Esophagus muscularis mucosa (tissue), 4 donors: ENCODE data around the gene SLC9A8. TPM values are rescaled to one million over a fixed set of nuclear protein-coding genes. Genes with fewer than 3 reads are reported as not detected.

Experiments used
- DNase-seq: peaks from one replicate; pipeline ENCODE4 v3.0.0-alpha.2; 2017; ENCODE audit errors: extremely low spot score
- H3K27ac ChIP-seq, 4 donors: fragments of 200-600 bp; sonication (generic); replicated peaks in 1 of 4; 1 replicate in 3 of 4; 2 replicates in 1 of 4; pipeline ENCODE4 v1.5.1; 2016 to 2019; ENCODE audit warnings: mild to moderate bottlenecking in 1 of 4
- H3K27me3 ChIP-seq, 4 donors: fragments of 200-600 bp; sonication (generic); one replicate each; pipeline versions ENCODE4 v1.5.1 to v1.6.0; 2016 to 2019
- H3K36me3 ChIP-seq, 4 donors: fragments of 200-600 bp; sonication (generic); one replicate each; pipeline ENCODE4 v1.5.1; 2016 to 2019
- H3K4me1 ChIP-seq, 4 donors: fragments of 200-600 bp; sonication (generic); one replicate each; pipeline ENCODE4 v1.5.1; 2016 to 2019
- H3K4me3 ChIP-seq, 4 donors: fragments of 200-600 bp; sonication (generic); 1 replicate in 2 of 4; 2 replicates in 2 of 4; pipeline ENCODE4 v1.5.1; 2016 to 2019; ENCODE audit warnings: mild to moderate bottlenecking in 4 of 4, moderate library complexity in 1 of 4
- H3K9me3 ChIP-seq, 4 donors: fragments of 200-600 bp; sonication (generic); 1 replicate in 3 of 4; 2 replicates in 1 of 4; pipeline ENCODE4 v1.5.1; 2016 to 2019
- EP300 ChIP-seq: sonication (generic); formaldehyde crosslinking; IDR thresholded peaks from one replicate; pipeline ENCODE4 v1.6.1; 2017; ENCODE audit warnings: antibody characterized with exemption
- POLR2A ChIP-seq: fragments of 450-650 bp; IDR thresholded peaks from one replicate; pipeline ENCODE4 v1.6.1; 2017; ENCODE audit warnings: antibody characterized with exemption, moderate library complexity, mild to moderate bottlenecking, low read depth
- POLR2AphosphoS5 ChIP-seq, 2 donors: sonication (generic); formaldehyde crosslinking; IDR thresholded peaks; one replicate each; pipeline ENCODE4 v1.6.1; 2017; ENCODE audit warnings: antibody characterized with exemption in 2 of 2
- WGBS: methylation state at CpG from one replicate; pipeline ENCODE4 v1.1.5; 2018; 5-methylcytosine and 5-hydroxymethylcytosine counted together
- intact Hi-C: fragments of 100-400 bp; cut with DNase I; formaldehyde crosslinking; loops from one replicate; pipeline ENCODE4 v1.15.1; 2023
- total RNA-seq, 4 donors: library from RNA; depleted of rRNA; stranded (reverse); fragments of >200 nt; gene quantifications; one replicate each; pipeline versions ENCODE4 v1.1.0 to v1.2.1, GENCODE V29; 2016
- TF ChIP-seq, protein P1 (sequence below), 3 experiments: fragments of 200-600 bp in 2 of 3; fragments of 450-650 bp in 1 of 3; sonication (generic) in 2 of 3; IDR thresholded peaks; one replicate each; pipeline ENCODE4 v1.5.1; 2017 to 2019; ENCODE audit warnings: antibody characterized with exemption in 3 of 3, mild to moderate bottlenecking in 2 of 3, moderate library complexity in 1 of 3

The SLC9A8 gene
- total RNA-seq, 4 donors from 2014 or later = 7.5 to 9.0 (median 7.5) TPM

DNA sequence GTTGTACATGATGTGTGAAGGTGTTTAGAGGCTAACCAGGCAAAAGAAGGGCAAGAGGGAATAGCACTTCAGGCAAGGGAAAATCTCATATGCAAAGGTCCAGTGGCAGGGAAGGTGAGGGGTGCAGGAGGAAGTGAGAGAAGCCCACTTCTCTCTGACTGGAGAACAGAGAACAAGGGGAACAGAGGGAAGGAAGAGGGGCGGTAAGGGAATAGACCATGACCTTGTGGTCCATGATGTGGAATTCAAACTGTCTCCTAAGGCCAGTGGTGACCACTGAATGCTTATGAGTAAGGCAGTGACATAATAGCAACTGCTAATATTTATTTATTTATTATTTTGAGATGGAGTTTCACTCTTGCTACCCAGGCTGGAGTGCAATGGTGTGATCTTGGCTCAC, 20.6 kb upstream of the SLC9A8 start:
- intact Hi-C loops = no loop called here
- Histone ChIP-seq H3K27me3 (no peaks in the 10 kb centered on the region), H3K36me3 (no peaks in the 10 kb centered on the region), H3K4me3 (no peak overlapping the region), H3K4me1 (peaks cover 0 to 14% (median 6%) of the 10 kb centered on the region in 4 donors), H3K27ac (no peak overlapping the region), H3K9me3 (no peaks in the 10 kb centered on the region)
- WGBS = 76% methylated on average over 1 of the region's 1 CpG
- TF ChIP-seq, protein P1, sequence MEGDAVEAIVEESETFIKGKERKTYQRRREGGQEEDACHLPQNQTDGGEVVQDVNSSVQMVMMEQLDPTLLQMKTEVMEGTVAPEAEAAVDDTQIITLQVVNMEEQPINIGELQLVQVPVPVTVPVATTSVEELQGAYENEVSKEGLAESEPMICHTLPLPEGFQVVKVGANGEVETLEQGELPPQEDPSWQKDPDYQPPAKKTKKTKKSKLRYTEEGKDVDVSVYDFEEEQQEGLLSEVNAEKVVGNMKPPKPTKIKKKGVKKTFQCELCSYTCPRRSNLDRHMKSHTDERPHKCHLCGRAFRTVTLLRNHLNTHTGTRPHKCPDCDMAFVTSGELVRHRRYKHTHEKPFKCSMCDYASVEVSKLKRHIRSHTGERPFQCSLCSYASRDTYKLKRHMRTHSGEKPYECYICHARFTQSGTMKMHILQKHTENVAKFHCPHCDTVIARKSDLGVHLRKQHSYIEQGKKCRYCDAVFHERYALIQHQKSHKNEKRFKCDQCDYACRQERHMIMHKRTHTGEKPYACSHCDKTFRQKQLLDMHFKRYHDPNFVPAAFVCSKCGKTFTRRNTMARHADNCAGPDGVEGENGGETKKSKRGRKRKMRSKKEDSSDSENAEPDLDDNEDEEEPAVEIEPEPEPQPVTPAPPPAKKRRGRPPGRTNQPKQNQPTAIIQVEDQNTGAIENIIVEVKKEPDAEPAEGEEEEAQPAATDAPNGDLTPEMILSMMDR (IDR thresholded peaks at IDR 0.05) = no peak
- TF ChIP-seq POLR2A = no peak
- DNase-seq = no peak

DNA sequence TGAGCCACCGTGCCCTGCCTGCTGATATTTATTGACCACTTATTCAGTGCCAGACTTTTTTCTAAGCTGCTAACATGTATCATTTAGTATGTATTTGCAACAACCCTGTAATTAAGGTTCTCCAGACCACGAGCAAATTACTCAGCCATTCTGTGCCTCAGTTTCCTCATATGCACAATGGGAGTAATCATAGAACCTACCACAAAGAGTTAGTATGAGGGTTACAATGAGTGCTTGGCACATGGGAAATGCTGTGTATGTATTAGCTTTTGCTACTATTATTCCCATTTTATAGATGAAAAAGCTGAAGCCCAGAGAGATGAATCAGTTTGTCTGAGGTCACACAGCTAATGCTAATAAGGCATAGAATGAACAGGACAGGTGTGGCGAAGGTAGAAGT, 20.0 kb upstream of the SLC9A8 start:
- Histone ChIP-seq H3K9me3 (no peaks in the 10 kb centered on the region), H3K4me3 (no peak overlapping the region), H3K4me1 (peaks cover 0 to 14% (median 6%) of the 10 kb centered on the region in 4 donors), H3K27me3 (no peaks in the 10 kb centered on the region), H3K27ac (no peak overlapping the region), H3K36me3 (no peaks in the 10 kb centered on the region)
- WGBS = 92% methylated on average over 3 of the region's 3 CpGs
- TF ChIP-seq EP300 (no peak), POLR2AphosphoS5 (IDR thresholded peaks at IDR 0.05) (no peak), POLR2A (no peak)
- TF ChIP-seq, protein P1 (IDR thresholded peaks at IDR 0.05) = no peak
- no peak for DNase-seq
- intact Hi-C loops = no loop called here

DNA sequence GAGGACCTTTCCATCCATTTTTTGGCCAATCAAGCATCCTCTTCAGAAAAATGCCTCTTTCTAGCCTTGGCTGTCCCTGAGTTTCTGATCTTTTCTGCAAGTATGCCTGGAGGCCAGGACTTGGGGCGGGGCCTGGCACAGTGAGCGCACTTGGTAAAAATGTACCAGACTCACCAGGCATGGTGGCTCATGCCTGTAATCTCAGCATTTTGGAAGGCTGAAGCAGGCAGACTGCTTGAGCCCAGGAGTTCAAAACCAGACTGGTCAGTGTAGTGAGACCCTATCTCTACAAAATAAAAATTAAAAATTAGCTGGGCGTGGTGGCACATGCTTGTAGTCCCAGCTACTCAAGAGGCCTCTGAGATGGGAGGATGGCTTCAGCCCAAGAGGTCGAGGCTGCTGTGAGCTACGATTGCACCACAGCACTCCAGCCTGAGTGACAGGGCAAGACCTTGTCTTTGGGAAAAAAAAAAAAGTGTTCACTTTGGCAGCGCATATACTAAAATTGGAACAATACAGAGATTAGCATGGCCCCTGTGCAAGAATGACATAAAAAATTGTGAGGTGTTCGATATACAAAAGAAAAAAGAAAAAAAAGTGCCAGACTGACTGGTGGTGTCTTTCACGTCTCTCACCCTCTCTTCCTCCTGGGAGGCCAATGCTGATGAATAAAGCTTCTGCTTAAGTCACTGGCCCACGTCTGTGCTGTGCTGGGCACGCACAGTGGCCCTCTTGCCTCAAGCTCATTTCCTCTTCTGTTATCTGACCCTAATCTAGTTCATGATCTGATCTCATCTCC, 18.1 kb upstream of the SLC9A8 start:
- H3K27me3 ChIP-seq = no peaks in the 10 kb centered on the region

DNA sequence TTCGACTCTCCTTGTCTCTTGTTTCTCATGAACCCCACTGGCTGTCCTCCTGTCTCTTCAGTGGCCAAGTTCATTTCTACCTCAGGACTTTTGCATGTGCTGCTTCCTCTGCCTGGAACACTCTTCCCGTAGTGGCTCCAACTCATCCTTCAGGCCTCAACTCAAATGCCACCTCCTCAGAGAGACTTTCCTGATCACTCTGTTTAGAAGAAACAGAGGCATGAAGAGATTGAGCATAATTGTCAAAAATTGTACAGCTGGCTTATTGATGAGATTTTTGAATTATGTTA, 17.5 kb upstream of the SLC9A8 start:
- Histone ChIP-seq H3K9me3 (no peaks in the 10 kb centered on the region), H3K27me3 (no peaks in the 10 kb centered on the region), H3K4me3 (no peak overlapping the region), H3K4me1 (peaks cover 0 to 3% (median under 1%) of the 10 kb centered on the region in 4 donors), H3K27ac (no peak overlapping the region), H3K36me3 (no peaks in the 10 kb centered on the region)
- 81% methylated on average over 2 of the region's 2 CpGs for whole genome bisulfite sequencing
- DNase-seq = no peak
- no peak for TF ChIP-seq EP300
- TF ChIP-seq, protein P1 (IDR thresholded peaks at IDR 0.05) = no peak
- TF ChIP-seq POLR2AphosphoS5 (IDR thresholded peaks at IDR 0.05) = no peak
- TF ChIP-seq POLR2A = no peak
- intact Hi-C loops = no loop called here

More for the DNA sequence above, 18.1 kb upstream of the SLC9A8 start:
- DNase-seq = no peak
- TF ChIP-seq EP300 (no peak), POLR2A (no peak), POLR2AphosphoS5 (IDR thresholded peaks at IDR 0.05) (no peak)
- TF ChIP-seq, protein P1 (IDR thresholded peaks at IDR 0.05) = no peak
- H3K27ac ChIP-seq = no peak overlapping the region
- intact Hi-C loops = no loop called here
- H3K36me3 ChIP-seq = no peaks in the 10 kb centered on the region
- 89% methylated on average over 9 of the region's 10 CpGs for WGBS
- H3K4me3 ChIP-seq = no peak overlapping the region
- no peaks in the 10 kb centered on the region for H3K9me3 ChIP-seq
- H3K4me1 ChIP-seq = peaks cover 0 to 9% (median 3%) of the 10 kb centered on the region in 4 donors
